ENCODE measurements around the gene FHIT.

- TF ChIP-seq POLR2A (IDR thresholded peaks at IDR 0.05), result no peak
- TF ChIP-seq, protein P1, sequence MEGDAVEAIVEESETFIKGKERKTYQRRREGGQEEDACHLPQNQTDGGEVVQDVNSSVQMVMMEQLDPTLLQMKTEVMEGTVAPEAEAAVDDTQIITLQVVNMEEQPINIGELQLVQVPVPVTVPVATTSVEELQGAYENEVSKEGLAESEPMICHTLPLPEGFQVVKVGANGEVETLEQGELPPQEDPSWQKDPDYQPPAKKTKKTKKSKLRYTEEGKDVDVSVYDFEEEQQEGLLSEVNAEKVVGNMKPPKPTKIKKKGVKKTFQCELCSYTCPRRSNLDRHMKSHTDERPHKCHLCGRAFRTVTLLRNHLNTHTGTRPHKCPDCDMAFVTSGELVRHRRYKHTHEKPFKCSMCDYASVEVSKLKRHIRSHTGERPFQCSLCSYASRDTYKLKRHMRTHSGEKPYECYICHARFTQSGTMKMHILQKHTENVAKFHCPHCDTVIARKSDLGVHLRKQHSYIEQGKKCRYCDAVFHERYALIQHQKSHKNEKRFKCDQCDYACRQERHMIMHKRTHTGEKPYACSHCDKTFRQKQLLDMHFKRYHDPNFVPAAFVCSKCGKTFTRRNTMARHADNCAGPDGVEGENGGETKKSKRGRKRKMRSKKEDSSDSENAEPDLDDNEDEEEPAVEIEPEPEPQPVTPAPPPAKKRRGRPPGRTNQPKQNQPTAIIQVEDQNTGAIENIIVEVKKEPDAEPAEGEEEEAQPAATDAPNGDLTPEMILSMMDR (IDR thresholded peaks at IDR 0.05), result no peak
Observed at GRCh38 chr3:60079076-60079475, 1172.2 kb downstream of the FHIT start.

Data from ovary (tissue), 3 donors.